Aorta (tissue), 5 donors: Measurements from ENCODE around the gene POU2F2. TPM values are rescaled to one million over a fixed set of nuclear protein-coding genes. Genes with fewer than 3 reads are reported as not detected.

Source experiments
- ATAC-seq: fragments of 200-7000 bp; cut with Tn5 transposase; one replicate; pipeline ENCODE4 v1.9.1; 2022; ENCODE audit warnings: moderate library complexity; ENCODE audit not compliant: low FRiP score
- DNase-seq, 2 donors: peaks; one replicate each; pipeline ENCODE4 v3.0.0-alpha.2; 2020
- H3K27ac ChIP-seq, 2 donors: one replicate each; pipeline ENCODE4 v1.5.1; 2013; ENCODE audit warnings: low read length in 2 of 2, mild to moderate bottlenecking in 2 of 2, moderate library complexity in 2 of 2, control low read depth in 1 of 2, inconsistent platforms in 1 of 2, low read depth in 1 of 2
- H3K27me3 ChIP-seq, 2 donors: one replicate each; pipeline ENCODE4 v1.6.1; 2013; ENCODE audit warnings: control low read depth in 1 of 2, low read length in 1 of 2, mild to moderate bottlenecking in 1 of 2, moderate library complexity in 1 of 2; ENCODE audit not compliant: insufficient read depth in 2 of 2, control insufficient read depth in 1 of 2
- H3K36me3 ChIP-seq, 2 donors: one replicate each; pipeline ENCODE4 v1.6.1; 2013; ENCODE audit warnings: control low read depth in 1 of 2, low read length in 1 of 2, mild to moderate bottlenecking in 1 of 2; ENCODE audit not compliant: insufficient read depth in 2 of 2, control insufficient read depth in 1 of 2
- H3K4me1 ChIP-seq, 2 donors: one replicate each; pipeline ENCODE4 v1.6.1; 2013; ENCODE audit warnings: low read length in 2 of 2, control low read depth in 1 of 2, mild to moderate bottlenecking in 1 of 2, moderate library complexity in 1 of 2; ENCODE audit not compliant: insufficient read depth in 2 of 2, control insufficient read depth in 1 of 2
- H3K4me3 ChIP-seq, 2 donors: one replicate each; pipeline ENCODE4 v1.5.1; 2013; ENCODE audit warnings: low read length in 2 of 2, control low read depth in 1 of 2, mild to moderate bottlenecking in 1 of 2
- H3K9me3 ChIP-seq: one replicate; pipeline ENCODE4 v1.6.1; 2013; ENCODE audit warnings: mild to moderate bottlenecking, low read length; ENCODE audit not compliant: control insufficient read depth
- WGBS, 2 donors: extraction: QIAGEN DNeasy Blood & Tissue Kit; methylation state at CpG; one replicate each; pipeline ENCODE4 v1.1.7; 2013; 5-methylcytosine and 5-hydroxymethylcytosine counted together
- intact Hi-C, 2 donors: fragments of 100-400 bp; cut with DNase I; formaldehyde crosslinking; loops; one replicate each; pipeline versions ENCODE4 v1.14.2 to v1.15.0; 2022
- polyA plus RNA-seq, 2 donors: library from polyadenylated mRNA; stranded (reverse); fragments of 200-250 nt; gene quantifications; one replicate each; pipeline ENCODE4 v1.2.3, GENCODE V29; 2013
- total RNA-seq, 2 donors: library from RNA; stranded (reverse); fragmentation: NEBNext Ultra II Directional; extraction: Animal tissue kit (Norgen Biotek cat#: 25700); gene quantifications; one replicate each; pipeline ENCODE4 v1.2.1, GENCODE V29; 2021
- donor health status: healthy with polysubstance abuse.
- donor health status: Bipolar disorder and iron deficiency.
- donor health status: DM: no; HTN: no; CAD: no.
- donor health status: DM: no; HTN: no; CAD: no.
- donor health status: DM: yes; HTN: yes; CAD: no.

POU2F2 gene
- total and polyA plus RNA-seq, 4 donors = 2.3 to 9.0 (median 4.3) TPM

DNA sequence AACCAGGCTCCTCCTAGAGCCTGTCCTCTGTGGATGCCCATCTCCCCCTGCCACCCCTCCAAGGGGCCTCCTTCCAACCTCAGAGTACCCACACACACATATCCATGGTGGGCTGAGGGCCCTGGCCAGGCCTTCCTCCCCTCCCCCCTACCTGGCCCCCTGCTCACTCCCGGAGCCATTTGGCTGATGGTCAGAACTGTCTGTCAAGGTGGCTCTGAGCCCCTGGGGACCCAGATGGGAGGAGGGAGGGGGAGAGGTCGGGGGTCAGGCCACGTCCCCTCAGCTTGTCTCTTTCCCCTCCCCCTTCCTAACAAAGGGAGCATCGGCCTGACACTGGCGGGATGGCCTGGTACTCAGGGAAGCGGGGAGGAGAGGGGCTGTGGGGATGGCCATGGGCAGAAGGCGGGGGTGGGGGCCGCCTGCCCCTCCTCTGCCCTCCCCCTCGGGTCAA is 18.7 kb upstream of the POU2F2 start:
- DNase-seq (no peak), ATAC-seq (no peak)
- no peak overlapping the region for H3K27ac ChIP-seq
- intact Hi-C loops = no loop called here
- WGBS, 2 donors = 11 to 25% methylated on average over 7 to 9 of the region's 9 CpGs
- H3K4me1 ChIP-seq = no peaks in the 10 kb centered on the region
- H3K27me3 ChIP-seq = no peaks in the 10 kb centered on the region
- H3K4me3 ChIP-seq = no peak overlapping the region
- no peaks in the 10 kb centered on the region for H3K36me3 ChIP-seq
- no peaks in the 10 kb centered on the region for H3K9me3 ChIP-seq

DNA sequence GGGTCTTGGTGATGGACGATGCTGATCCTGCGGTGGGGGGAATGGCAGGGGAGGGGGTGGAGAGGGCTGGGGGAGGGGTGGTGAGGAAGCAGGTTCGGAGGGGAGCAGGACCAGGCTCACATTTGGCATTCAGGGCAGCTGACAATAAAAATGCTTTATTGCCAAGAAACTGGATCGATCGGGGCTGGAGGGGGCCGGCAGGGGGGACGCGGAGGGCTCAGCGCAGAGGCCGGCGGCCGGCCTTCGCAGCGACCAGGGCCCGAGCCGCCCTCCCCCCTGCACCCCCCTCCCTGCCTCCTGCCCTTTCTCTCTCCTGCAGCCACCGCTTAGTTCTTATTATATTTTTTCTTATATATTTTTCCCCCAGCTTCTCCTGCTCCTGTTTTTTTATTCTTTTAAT is 18.1 kb upstream of the POU2F2 start:
- H3K4me1 ChIP-seq = no peaks in the 10 kb centered on the region
- no peaks in the 10 kb centered on the region for H3K27me3 ChIP-seq
- ATAC-seq = no peak
- no peak overlapping the region for H3K4me3 ChIP-seq
- H3K9me3 ChIP-seq = no peaks in the 10 kb centered on the region
- intact Hi-C loops = no loop called here
- 5 to 7% methylated on average over 6 to 17 of the region's 17 CpGs for WGBS, 2 donors
- no peak for DNase-seq
- no peaks in the 10 kb centered on the region for H3K36me3 ChIP-seq
- H3K27ac ChIP-seq = no peak overlapping the region

DNA sequence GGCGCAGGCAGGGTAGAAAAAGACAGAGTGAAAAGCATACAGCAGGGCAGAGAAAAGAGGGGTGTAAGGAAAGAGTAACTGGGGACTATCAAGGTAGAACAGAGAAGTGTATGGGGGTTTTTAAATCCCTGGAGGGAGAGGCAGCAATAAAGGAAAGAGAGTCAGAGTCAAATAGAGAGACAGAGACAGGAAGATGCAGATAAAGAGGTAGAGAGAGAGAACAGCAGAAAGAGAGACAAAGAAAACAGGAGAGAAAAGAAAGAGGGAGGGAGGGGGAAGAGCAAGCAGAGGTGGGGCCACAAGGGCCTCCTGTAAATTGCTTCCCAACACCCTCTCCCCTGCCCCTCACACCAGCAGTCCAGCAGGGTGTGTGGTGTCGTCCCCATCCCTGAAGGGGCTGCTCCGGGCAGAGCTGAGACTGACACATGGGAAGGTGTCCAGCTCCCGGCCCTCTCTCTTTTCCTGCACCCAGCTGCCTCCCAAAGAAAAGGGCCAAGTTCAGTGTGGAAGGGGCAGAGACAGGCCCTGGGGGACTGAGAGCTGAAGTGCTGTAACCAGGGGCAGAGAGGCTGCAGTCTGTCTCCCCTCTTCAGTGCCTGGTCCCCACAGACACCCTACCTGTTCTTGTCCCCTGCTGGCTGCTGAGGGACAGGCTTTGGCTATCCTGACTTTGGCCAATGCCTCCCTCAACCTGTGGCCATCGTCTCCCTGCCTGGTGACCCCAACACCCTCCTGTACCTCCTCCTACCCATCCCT is 17.4 kb upstream of the POU2F2 start:
- no peak overlapping the region for H3K4me3 ChIP-seq
- no peaks in the 10 kb centered on the region for H3K4me1 ChIP-seq
- WGBS, 2 donors = 21 to 23% methylated on average over 5 of the region's 5 CpGs
- H3K9me3 ChIP-seq = no peaks in the 10 kb centered on the region
- ATAC-seq (no peak), DNase-seq (no peak)
- intact Hi-C loops = no loop called here
- H3K27ac ChIP-seq = no peak overlapping the region
- no peaks in the 10 kb centered on the region for H3K27me3 ChIP-seq
- H3K36me3 ChIP-seq = no peaks in the 10 kb centered on the region

DNA sequence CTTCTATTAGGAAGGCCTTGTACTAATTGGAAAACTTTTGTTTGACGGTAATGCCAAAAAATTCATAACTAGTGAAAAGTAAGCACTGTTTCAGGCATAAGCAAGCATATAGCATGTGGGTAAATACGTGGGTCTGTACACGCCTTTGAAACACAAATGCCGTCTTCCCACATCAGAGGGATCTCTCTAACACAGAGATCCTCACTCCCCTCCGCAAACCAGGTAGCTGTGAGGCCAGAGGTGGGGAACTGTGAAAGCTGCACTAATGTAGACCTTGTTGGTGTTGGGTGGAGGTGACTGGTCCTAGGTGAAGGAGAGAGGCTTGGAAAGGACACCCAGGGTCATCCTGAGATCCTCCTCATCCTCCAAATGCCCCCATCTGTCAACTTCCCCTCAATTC is 16.0 kb upstream of the POU2F2 start:
- Histone ChIP-seq H3K4me3 (no peak overlapping the region), H3K27me3 (no peaks in the 10 kb centered on the region), H3K27ac (no peak overlapping the region), H3K36me3 (no peaks in the 10 kb centered on the region), H3K4me1 (no peaks in the 10 kb centered on the region), H3K9me3 (peaks cover 1% of the 10 kb centered on the region)
- 75 to 79% methylated on average over 5 of the region's 5 CpGs for WGBS, 2 donors
- ATAC-seq = no peak
- no peak for DNase-seq
- intact Hi-C loops = no loop called here

DNA sequence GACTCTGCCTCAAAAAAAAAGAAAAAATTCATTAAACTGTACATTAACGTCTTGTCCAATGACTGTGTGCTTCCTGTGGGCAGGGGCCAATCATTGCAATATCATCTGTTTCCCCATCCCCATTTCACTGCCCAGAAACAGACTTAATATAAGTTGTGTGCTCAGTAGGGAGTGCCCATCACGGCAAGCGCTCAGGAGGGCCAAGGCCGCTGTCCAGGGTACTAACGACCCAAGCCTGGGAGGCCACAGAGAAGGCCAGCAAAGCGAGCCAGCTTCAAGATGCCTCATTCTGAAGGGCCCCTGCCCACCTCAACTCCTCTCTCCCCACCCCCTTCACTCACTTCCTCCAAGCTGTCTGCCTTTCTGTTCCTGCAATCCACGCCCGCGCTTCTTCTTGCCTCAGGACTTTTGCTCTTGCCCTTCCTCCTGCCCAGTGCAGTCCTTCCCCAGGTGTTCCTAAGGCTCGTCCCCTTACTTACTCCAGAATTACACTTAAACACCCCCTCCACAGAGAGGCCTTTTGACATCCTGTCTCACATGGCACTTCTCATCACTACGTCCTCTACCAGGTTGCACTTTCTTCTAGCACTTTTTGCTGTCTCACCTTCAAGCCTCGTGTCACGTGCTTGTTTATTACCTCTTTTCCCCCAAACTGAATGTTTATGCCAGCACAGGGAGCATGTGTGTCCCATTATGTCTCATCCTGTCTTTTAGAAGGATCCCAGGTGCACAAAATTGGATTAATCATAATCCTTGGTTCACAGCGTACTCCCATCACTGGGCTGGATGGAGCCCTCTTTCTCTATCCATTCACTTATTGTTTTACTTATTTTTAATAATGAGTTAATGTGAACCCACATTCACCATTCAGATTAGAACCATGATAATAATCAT is 11.3 kb upstream of the POU2F2 start:
- ATAC-seq (no peak), DNase-seq (no peak)
- Histone ChIP-seq H3K27ac (no peak overlapping the region), H3K27me3 (no peaks in the 10 kb centered on the region), H3K4me3 (no peak overlapping the region), H3K4me1 (no peaks in the 10 kb centered on the region), H3K9me3 (peaks cover 1% of the 10 kb centered on the region), H3K36me3 (no peaks in the 10 kb centered on the region)
- WGBS, 2 donors = 39 to 42% methylated on average over 14 of the region's 14 CpGs
- intact Hi-C loops = no loop called here

DNA sequence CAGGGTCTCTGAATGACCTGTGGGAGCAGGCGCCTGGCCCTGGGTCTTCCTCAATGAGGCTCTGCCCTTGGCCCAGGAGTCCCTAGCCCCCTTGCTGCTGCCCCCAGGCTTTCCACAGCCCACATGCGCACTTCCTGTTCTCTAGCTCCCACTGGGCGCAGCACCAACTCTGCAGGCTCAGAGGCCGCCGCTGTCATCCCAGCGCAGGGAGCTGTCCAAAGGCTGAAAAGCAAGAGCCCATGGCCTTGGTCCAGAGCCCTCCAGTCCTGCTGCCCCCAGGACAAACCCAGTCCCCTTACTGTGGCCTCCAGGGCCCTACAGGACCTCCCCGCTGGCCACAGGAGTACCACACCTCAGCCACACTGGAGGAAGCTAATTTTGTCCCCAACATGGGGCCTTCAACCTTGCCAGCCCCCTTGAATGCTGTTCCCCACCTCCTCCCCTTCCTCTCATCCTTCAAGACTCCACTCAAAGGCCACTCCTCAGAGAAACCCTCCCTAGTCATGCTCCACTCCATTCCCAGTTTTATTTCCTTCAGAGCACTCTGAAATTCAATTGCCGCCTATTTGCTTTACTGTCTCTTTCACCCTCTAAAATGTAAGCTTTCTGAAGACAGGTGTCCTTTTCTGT is 8.0 kb upstream of the POU2F2 start:
- DNase-seq (peak; percentile 80 to 81), ATAC-seq (peak; percentile 70)
- no peaks in the 10 kb centered on the region for H3K4me1 ChIP-seq
- no peaks in the 10 kb centered on the region for H3K36me3 ChIP-seq
- intact Hi-C loops = no loop called here
- peaks cover 1% of the 10 kb centered on the region for H3K9me3 ChIP-seq
- WGBS, 2 donors = 9 to 11% methylated on average over 8 of the region's 8 CpGs
- no peak overlapping the region for H3K27ac ChIP-seq
- H3K27me3 ChIP-seq = no peaks in the 10 kb centered on the region
- H3K4me3 ChIP-seq = no peak overlapping the region

DNA sequence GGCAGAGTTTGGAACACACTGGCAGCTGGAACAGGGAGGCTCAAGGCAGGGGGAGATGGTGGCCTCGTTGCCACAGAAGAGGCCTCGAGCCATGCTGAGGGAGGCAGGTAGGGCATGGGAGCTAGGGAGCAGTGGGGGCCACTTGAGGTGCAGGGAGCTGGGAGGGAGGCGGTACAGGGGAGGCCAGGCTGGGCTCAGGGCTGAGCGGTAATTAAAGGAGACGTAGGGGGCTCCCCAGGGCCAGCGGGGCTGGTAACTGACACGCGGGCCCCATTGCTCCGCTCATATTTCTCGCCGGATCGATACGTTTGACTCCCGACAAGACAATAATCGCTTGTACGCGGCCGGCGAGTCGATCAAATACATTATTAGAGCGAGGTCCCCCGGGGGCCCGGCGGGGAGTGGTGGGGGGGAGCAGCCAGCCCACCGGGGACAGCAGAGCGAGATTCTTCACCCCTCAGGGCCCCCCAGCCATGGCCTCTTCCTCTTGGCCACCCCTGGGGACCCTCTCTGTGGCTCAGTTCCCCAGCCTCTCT is 2.4 kb upstream of the POU2F2 start:
- Histone ChIP-seq H3K36me3 (no peaks in the 10 kb centered on the region), H3K4me1 (no peaks in the 10 kb centered on the region), H3K4me3 (no peak overlapping the region), H3K9me3 (no peaks in the 10 kb centered on the region), H3K27me3 (no peaks in the 10 kb centered on the region), H3K27ac (no peak overlapping the region)
- intact Hi-C loops = loop anchor here (5.0 to 10.0 kb wide), 3 partner anchors 48 to 290 kb away; partner anchors contain the start of genes MEGF8 (in 2 of the 2) and LIPE (in 1 of the 2)
- no peak for DNase-seq
- 74 to 78% methylated on average over 26 of the region's 26 CpGs for WGBS, 2 donors
- no peak for ATAC-seq

DNA sequence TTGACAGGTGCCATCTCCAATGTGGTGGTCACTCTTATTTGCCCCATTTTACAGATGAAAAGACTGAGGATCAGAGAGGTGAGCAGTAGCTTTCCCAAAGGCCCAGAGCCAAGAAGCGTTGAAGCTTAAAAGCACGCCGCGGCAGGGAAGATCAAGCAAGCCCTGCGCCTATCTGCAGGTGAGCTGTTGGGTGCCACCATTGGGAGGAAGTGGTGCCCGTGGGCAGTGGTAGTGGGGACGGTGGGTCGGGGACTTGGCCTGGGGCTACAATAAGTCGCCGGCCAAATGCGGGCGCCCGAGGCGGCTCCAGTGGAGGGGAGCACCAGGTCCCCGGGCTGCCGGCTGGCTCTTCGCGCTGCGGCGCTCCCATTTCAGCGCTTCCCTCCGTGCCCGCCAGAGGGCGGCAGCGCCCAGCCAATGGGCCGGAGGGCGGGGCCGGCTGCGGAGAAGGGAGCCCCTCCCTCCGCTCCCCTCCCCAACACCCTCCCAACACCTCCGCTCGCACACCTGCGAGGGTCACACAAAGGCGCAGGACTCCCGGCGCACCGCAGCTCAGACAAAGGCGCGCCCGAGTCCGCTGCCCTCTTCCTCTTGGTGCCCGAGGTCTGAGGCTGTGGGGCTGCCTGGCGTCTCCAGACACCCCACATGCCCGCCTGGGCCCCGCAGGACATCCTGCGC is 744 bp upstream of the POU2F2 start:
- DNase-seq (peak; percentile 69 to 90), ATAC-seq (peak; percentile 89)
- Histone ChIP-seq H3K36me3 (no peaks in the 10 kb centered on the region), H3K27ac (no peak overlapping the region), H3K27me3 (no peaks in the 10 kb centered on the region), H3K4me1 (no peaks in the 10 kb centered on the region), H3K4me3 (no peak overlapping the region), H3K9me3 (no peaks in the 10 kb centered on the region)
- WGBS, 2 donors = 4 to 5% methylated on average over 36 to 46 of the region's 46 CpGs
- intact Hi-C loops = loop anchor here (2.0 to 10.0 kb wide), 4 partner anchors 49 to 292 kb away; partner anchors contain the start of genes MEGF8 (in 2 of the 2) and LIPE (in 1 of the 2)
